Measurements from ENCODE around the gene PTPRG.
A peak's percentile ranks its signal among the peaks of the same experiment; 100 is the strongest.

The PTPRG gene

DNA sequence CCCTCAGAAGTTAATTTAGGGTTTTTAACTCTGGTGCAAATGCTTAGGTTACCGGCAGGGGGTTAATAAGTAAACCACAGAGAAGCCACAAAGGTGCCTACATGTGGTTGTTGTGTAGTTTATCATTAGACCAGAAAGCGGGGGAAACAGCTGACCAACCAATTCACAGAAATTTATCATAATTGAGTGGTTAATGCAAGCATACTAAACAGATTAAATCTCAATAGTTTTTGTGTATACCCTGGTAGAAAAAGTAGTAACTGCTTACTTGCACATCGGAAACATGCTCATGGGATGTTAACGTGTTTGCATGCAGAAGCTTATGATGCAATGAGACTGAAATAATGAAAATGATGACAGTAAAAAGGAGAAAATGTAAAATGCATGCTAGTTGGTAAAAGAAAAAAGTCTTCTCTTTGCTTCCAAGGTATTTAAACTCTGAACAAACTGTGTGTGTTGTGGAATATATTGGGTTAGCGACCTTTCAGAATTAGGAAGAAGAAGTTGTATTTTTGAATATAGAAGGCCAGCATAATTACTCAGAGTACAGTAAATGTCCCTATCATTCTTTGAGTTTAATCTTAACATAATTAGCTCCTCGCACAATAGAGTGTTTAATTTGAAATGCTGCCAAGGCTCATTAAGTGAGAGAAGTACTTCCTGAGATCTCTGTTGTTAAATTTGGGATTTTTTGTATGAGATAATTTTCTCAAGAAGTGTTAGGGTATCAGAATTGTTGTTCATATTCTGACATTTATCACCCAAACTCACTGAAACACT, 316.2 kb downstream of the PTPRG start:
- Histone ChIP-seq H2AFZ (ENCODE audit: low read depth, low read length) (peak overlapping the region; percentile 48), H3K9me3 (ENCODE audit: insufficient read depth, low read length) (no peaks in the 10 kb centered on the region), H3K36me3 (replicated peaks; ENCODE audit: low read depth, low read length) (no peaks in the 10 kb centered on the region), H4K20me1 (ENCODE audit: insufficient read depth, low read length) (no peaks in the 10 kb centered on the region), H3K4me3 (ENCODE audit: low read length) (peak overlapping the region; percentile 61), H3K79me2 (ENCODE audit: low read length) (no peaks in the 10 kb centered on the region; the same call in 1 of the 2 replicates), H3K4me2 (ENCODE audit: low read length) (peak overlapping the region; percentile 64), H3K4me1 (ENCODE audit: low read length) (peaks cover 35% of the 10 kb centered on the region), H3K27ac (ENCODE audit: low read length) (peak overlapping the region; percentile 35; the same call in 1 of the 2 replicates), H3K9ac (ENCODE audit: low read length) (peak overlapping the region; percentile 1; the same call in 1 of the 2 replicates), H3K27me3 (ENCODE audit: low read depth, low read length) (no peaks in the 10 kb centered on the region)
- no peak for TF ChIP-seq EZH2phosphoT487 (IDR thresholded peaks at IDR 0.05; ENCODE audit: low read depth)
- TF ChIP-seq, protein P1, sequence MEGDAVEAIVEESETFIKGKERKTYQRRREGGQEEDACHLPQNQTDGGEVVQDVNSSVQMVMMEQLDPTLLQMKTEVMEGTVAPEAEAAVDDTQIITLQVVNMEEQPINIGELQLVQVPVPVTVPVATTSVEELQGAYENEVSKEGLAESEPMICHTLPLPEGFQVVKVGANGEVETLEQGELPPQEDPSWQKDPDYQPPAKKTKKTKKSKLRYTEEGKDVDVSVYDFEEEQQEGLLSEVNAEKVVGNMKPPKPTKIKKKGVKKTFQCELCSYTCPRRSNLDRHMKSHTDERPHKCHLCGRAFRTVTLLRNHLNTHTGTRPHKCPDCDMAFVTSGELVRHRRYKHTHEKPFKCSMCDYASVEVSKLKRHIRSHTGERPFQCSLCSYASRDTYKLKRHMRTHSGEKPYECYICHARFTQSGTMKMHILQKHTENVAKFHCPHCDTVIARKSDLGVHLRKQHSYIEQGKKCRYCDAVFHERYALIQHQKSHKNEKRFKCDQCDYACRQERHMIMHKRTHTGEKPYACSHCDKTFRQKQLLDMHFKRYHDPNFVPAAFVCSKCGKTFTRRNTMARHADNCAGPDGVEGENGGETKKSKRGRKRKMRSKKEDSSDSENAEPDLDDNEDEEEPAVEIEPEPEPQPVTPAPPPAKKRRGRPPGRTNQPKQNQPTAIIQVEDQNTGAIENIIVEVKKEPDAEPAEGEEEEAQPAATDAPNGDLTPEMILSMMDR (IDR thresholded peaks at IDR 0.05; ENCODE audit: low read depth, low read length) = peak; percentile 43

DNA sequence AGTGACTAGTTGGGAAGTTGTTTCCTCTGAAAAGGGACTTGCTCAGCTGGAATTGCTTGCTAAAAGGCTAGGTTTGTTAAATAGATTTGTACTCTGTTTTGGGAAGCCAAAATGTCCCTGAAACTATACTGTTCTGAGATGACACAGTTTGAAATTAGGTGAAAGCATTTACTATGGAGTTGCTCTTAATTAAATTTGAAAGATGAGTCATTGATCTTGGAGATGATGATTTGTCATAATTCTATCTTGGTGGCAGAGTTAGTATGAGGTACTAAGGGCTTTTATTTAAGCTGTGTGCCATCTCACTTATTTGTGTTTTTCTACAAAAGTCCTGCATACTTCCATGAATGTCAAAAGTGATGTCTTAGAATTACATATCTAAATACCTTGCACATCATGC, 320.9 kb downstream of the PTPRG start:
- Histone ChIP-seq H3K36me3 (replicated peaks; ENCODE audit: low read depth, low read length) (no peaks in the 10 kb centered on the region), H3K27me3 (ENCODE audit: low read depth, low read length) (no peaks in the 10 kb centered on the region), H3K4me1 (ENCODE audit: low read length) (peaks cover 12% of the 10 kb centered on the region), H3K79me2 (ENCODE audit: low read length) (no peaks in the 10 kb centered on the region; the same call in 1 of the 2 replicates), H3K9ac (ENCODE audit: low read length) (no peak overlapping the region), H3K27ac (ENCODE audit: low read length) (no peak overlapping the region), H4K20me1 (ENCODE audit: insufficient read depth, low read length) (no peaks in the 10 kb centered on the region), H3K9me3 (ENCODE audit: insufficient read depth, low read length) (no peaks in the 10 kb centered on the region), H3K4me3 (ENCODE audit: low read length) (no peak overlapping the region), H2AFZ (ENCODE audit: low read depth, low read length) (no peak overlapping the region), H3K4me2 (ENCODE audit: low read length) (no peak overlapping the region)
- TF ChIP-seq, protein P1 (IDR thresholded peaks at IDR 0.05; ENCODE audit: low read depth, low read length) = no peak
- TF ChIP-seq EZH2phosphoT487 (IDR thresholded peaks at IDR 0.05; ENCODE audit: low read depth) = no peak

DNA sequence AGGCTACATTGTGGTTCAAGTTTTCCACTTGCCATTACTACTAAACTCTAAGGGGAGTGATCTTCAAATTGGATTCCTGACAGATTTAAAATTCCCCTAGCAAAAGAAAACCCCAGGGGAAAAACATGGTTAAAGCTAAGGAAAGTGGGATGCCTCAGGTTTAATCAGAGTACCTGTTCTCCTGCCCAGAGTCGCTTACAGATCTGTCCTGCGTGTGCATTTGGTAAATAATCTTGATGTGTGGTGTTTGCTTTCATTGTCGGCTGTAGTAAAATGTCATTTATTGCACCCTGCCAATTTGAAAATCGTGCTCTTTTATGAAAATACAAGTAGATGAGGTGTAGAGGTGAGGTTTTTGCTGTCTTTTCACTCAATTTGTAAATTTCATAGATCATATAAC, 323.4 kb downstream of the PTPRG start:
- H3K27ac ChIP-seq (ENCODE audit: low read length) = no peak overlapping the region
- no peak for TF ChIP-seq EZH2phosphoT487 (IDR thresholded peaks at IDR 0.05; ENCODE audit: low read depth)
- TF ChIP-seq, protein P1 (IDR thresholded peaks at IDR 0.05; ENCODE audit: low read depth, low read length) = no peak
- H3K4me3 ChIP-seq (ENCODE audit: low read length) = no peak overlapping the region

DNA sequence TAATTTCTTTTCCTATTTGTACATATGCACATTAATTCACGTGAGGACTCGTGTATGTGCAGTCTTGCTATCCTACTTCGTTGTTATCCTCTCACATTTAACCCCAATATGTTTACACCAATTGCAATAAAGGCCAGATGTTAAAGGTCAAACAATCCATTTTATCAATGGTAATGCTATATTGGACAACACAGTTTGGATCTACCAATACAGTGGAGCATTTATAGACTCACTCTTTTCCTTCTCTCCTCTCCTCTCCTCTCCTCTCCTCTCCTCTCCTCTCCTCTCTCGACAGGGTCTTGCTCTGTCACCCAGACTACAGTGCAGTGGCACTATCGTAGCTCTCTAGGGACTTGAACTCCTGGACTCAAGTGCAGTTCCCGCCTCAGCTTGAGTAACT, 324.0 kb downstream of the PTPRG start:
- no peak overlapping the region for H3K27ac ChIP-seq (ENCODE audit: low read length)

More for the DNA sequence above, 323.4 kb downstream of the PTPRG start:
- no peak overlapping the region for H3K9ac ChIP-seq (ENCODE audit: low read length)
- no peak overlapping the region for H2AFZ ChIP-seq (ENCODE audit: low read depth, low read length)
- no peak overlapping the region for H3K4me2 ChIP-seq (ENCODE audit: low read length)
- H3K79me2 ChIP-seq (ENCODE audit: low read length) = no peaks in the 10 kb centered on the region
- peaks cover 1% of the 10 kb centered on the region; the same call in 1 of the 2 replicates for H3K4me1 ChIP-seq (ENCODE audit: low read length)
- no peaks in the 10 kb centered on the region for H4K20me1 ChIP-seq (ENCODE audit: insufficient read depth, low read length)
- H3K9me3 ChIP-seq (ENCODE audit: insufficient read depth, low read length) = no peaks in the 10 kb centered on the region
- H3K36me3 ChIP-seq (replicated peaks; ENCODE audit: low read depth, low read length) = no peaks in the 10 kb centered on the region
- H3K27me3 ChIP-seq (ENCODE audit: low read depth, low read length) = no peaks in the 10 kb centered on the region

More for the DNA sequence above, 324.0 kb downstream of the PTPRG start:
- H4K20me1 ChIP-seq (ENCODE audit: insufficient read depth, low read length) = no peaks in the 10 kb centered on the region
- peaks cover 7% of the 10 kb centered on the region for H3K4me1 ChIP-seq (ENCODE audit: low read length)
- no peaks in the 10 kb centered on the region for H3K36me3 ChIP-seq (replicated peaks; ENCODE audit: low read depth, low read length)
- no peaks in the 10 kb centered on the region for H3K27me3 ChIP-seq (ENCODE audit: low read depth, low read length)
- no peak overlapping the region for H3K4me2 ChIP-seq (ENCODE audit: low read length)
- no peak overlapping the region for H2AFZ ChIP-seq (ENCODE audit: low read depth, low read length)
- TF ChIP-seq EZH2phosphoT487 (IDR thresholded peaks at IDR 0.05; ENCODE audit: low read depth) = no peak
- TF ChIP-seq, protein P1 (IDR thresholded peaks at IDR 0.05; ENCODE audit: low read depth, low read length) = no peak
- no peaks in the 10 kb centered on the region for H3K9me3 ChIP-seq (ENCODE audit: insufficient read depth, low read length)
- no peak overlapping the region for H3K9ac ChIP-seq (ENCODE audit: low read length)
- H3K4me3 ChIP-seq (ENCODE audit: low read length) = no peak overlapping the region
- no peaks in the 10 kb centered on the region for H3K79me2 ChIP-seq (ENCODE audit: low read length)

Measured in OCI-LY3 (cell line).